Osteoblast (primary cell): ENCODE results near the gene CCDC154. TPM values are rescaled to one million over a fixed set of nuclear protein-coding genes. Genes with fewer than 3 reads are reported as not detected.

Experiments used
- DNase-seq: peaks from one replicate; pipeline ENCODE4 v3.0.0; 2011; ENCODE audit warnings: low spot score, mixed read lengths; ENCODE audit not compliant: insufficient read length; ENCODE audit errors: missing footprints
- H2AFZ ChIP-seq: 2 replicates; pipeline ENCODE4 v1.6.0; 2011; ENCODE audit warnings: mild to moderate bottlenecking, low read length
- H3K27ac ChIP-seq: 2 replicates; pipeline ENCODE4 v1.5.1; 2011; ENCODE audit warnings: mild to moderate bottlenecking, low read depth, low read length, moderate library complexity
- H3K27me3 ChIP-seq: 2 replicates; pipeline ENCODE4 v1.6.0; 2012; ENCODE audit warnings: mild to moderate bottlenecking, control low read depth, inconsistent platforms, low read length, moderate library complexity; ENCODE audit not compliant: insufficient read depth
- H3K36me3 ChIP-seq: 2 replicates; pipeline ENCODE4 v1.5.1; 2011; ENCODE audit warnings: mild to moderate bottlenecking, low read length, control low read depth, moderate library complexity; ENCODE audit not compliant: insufficient read depth
- H3K4me1 ChIP-seq: 2 replicates; pipeline ENCODE4 v1.5.1; 2011; ENCODE audit warnings: mild to moderate bottlenecking, low read length, control low read depth, moderate library complexity; ENCODE audit not compliant: insufficient read depth
- H3K4me2 ChIP-seq: 2 replicates; pipeline ENCODE4 v1.6.0; 2011; ENCODE audit warnings: mild to moderate bottlenecking, low read length; ENCODE audit not compliant: insufficient read depth
- H3K4me3 ChIP-seq: fragments of 200-600 bp; sonication (generic); 3 replicates; pipeline ENCODE4 v1.5.1; 2012; ENCODE audit warnings: mild to moderate bottlenecking, low read length, inconsistent platforms; ENCODE audit not compliant: insufficient read depth
- H3K79me2 ChIP-seq: 2 replicates; pipeline ENCODE4 v1.6.0; 2012; ENCODE audit warnings: mild to moderate bottlenecking, low read length, control low read depth, inconsistent platforms; ENCODE audit not compliant: insufficient read depth
- H3K9me3 ChIP-seq: 2 replicates; pipeline ENCODE4 v1.5.1; 2011; ENCODE audit warnings: low read depth, low read length, control low read depth
- H4K20me1 ChIP-seq: 2 replicates; pipeline ENCODE4 v1.6.0; 2012; ENCODE audit warnings: mild to moderate bottlenecking, low read length, control low read depth; ENCODE audit not compliant: insufficient read depth
- total RNA-seq: library from RNA; depleted of rRNA; stranded (reverse); fragments of >200 nt; gene quantifications from 2 replicates; pipeline ENCODE4 v1.2.3, GENCODE V29; 2012
- TF ChIP-seq, protein P1 (sequence below): IDR thresholded peaks from 2 replicates; pipeline ENCODE4 v1.5.1; 2011; ENCODE audit warnings: mild to moderate bottlenecking, low read depth, low read length, moderate library complexity; ENCODE audit errors: extremely low read depth

Gene CCDC154
- total RNA-seq, 1 donor, result 0.36 TPM

GRCh38 chr16:1459967-1460366 is 15.6 kb upstream of the CCDC154 start:
- Histone ChIP-seq H2AFZ (no peak overlapping the region), H3K27ac (no peak overlapping the region), H3K4me3 (no peak overlapping the region), H3K4me1 (no peaks in the 10 kb centered on the region), H3K9me3 (no peaks in the 10 kb centered on the region), H3K79me2 (peaks cover 32% of the 10 kb centered on the region), H3K36me3 (peaks cover 5% of the 10 kb centered on the region), H3K27me3 (no peaks in the 10 kb centered on the region), H4K20me1 (peaks cover 2% of the 10 kb centered on the region), H3K4me2 (no peak overlapping the region)
- DNase-seq, result no peak
- TF ChIP-seq, protein P1, sequence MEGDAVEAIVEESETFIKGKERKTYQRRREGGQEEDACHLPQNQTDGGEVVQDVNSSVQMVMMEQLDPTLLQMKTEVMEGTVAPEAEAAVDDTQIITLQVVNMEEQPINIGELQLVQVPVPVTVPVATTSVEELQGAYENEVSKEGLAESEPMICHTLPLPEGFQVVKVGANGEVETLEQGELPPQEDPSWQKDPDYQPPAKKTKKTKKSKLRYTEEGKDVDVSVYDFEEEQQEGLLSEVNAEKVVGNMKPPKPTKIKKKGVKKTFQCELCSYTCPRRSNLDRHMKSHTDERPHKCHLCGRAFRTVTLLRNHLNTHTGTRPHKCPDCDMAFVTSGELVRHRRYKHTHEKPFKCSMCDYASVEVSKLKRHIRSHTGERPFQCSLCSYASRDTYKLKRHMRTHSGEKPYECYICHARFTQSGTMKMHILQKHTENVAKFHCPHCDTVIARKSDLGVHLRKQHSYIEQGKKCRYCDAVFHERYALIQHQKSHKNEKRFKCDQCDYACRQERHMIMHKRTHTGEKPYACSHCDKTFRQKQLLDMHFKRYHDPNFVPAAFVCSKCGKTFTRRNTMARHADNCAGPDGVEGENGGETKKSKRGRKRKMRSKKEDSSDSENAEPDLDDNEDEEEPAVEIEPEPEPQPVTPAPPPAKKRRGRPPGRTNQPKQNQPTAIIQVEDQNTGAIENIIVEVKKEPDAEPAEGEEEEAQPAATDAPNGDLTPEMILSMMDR, result no peak

DNA sequence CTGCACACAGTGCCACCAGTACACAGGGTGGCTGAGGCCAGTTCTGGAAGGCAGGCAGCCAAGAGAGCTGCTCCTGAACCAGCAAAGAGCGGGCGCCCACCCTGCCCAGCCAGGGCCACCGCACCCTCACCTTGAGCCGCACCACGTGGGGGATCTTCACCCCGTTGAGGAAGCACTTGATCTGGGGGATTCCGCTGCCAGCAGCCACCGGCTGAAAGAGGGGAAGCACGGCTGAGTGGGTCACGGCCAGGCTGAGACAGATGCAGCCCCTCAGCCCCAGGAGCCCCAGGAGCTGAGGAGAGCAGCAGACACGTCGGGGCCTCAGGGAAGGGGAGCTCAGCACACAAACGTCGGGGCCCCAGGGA is 14.6 kb upstream of the CCDC154 start:
- Histone ChIP-seq H3K4me2 (no peak overlapping the region), H3K79me2 (peaks cover 22% of the 10 kb centered on the region), H3K4me3 (no peak overlapping the region), H3K36me3 (peaks cover 9% of the 10 kb centered on the region), H4K20me1 (peaks cover 2% of the 10 kb centered on the region), H3K4me1 (no peaks in the 10 kb centered on the region), H3K27ac (no peak overlapping the region), H3K27me3 (no peaks in the 10 kb centered on the region), H2AFZ (no peak overlapping the region), H3K9me3 (no peaks in the 10 kb centered on the region)
- no peak for DNase-seq
- TF ChIP-seq, protein P1, result no peak

- Histone ChIP-seq H4K20me1 (peaks cover 2% of the 10 kb centered on the region), H3K4me2 (no peak overlapping the region), H3K79me2 (peaks cover 22% of the 10 kb centered on the region), H3K36me3 (peaks cover 9% of the 10 kb centered on the region), H3K27me3 (no peaks in the 10 kb centered on the region), H2AFZ (no peak overlapping the region), H3K9me3 (no peaks in the 10 kb centered on the region), H3K27ac (no peak overlapping the region), H3K4me1 (no peaks in the 10 kb centered on the region), H3K4me3 (no peak overlapping the region)
- DNase-seq, result no peak
- TF ChIP-seq, protein P1, result no peak
Measured at GRCh38 chr16:1458336-1458976, 14.1 kb upstream of the CCDC154 start.

DNA sequence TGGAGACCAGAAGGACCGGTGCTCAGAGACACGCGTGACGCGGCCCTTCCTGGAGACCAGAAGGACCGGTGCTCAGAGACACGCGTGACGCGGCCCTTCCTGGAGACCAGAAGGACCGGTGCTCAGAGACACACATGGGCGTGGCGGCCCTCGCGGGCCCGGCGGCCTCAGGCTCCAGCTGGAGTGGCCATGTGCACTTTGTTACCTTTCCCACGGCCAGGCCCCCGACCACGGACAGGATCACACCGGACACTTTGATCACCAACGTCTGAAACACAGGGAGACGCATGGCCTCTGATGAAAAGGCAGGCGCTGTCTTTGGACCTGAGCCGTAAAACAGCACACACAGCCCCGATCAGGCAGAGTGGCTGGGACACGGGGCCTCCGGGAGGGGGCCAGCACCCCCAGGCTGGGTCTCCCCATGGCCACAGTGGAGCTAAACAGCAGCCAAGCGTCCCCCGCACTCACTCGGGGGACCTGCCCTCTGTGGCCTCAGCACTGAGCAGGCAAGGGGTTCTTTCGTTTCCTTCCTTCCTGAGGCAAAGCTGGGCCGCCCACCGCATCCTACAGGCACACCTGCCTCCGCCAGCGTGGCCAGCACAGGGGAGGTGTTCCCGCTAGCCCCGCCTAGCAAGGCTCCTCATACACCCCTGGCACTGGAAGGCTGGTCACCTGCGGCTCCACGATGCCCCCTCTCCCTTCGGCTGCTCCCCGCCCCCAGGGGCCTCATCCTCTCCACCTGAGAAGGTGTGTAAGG is 13.3 kb upstream of the CCDC154 start:
- Histone ChIP-seq H3K4me1 (no peaks in the 10 kb centered on the region), H2AFZ (no peak overlapping the region), H3K27me3 (no peaks in the 10 kb centered on the region), H3K79me2 (peaks cover 16% of the 10 kb centered on the region), H3K4me2 (no peak overlapping the region), H3K4me3 (no peak overlapping the region), H3K9me3 (no peaks in the 10 kb centered on the region), H3K27ac (no peak overlapping the region), H3K36me3 (peaks cover 9% of the 10 kb centered on the region), H4K20me1 (peaks cover 2% of the 10 kb centered on the region)
- TF ChIP-seq, protein P1, result no peak
- no peak for DNase-seq
